HG02970 (cell line): ENCODE results near the gene ZC2HC1C.
A peak's percentile ranks its signal among the peaks of the same experiment; 100 is the strongest.
"Not testable (repeated sequence)": the region's sequence is repeated elsewhere in the genome, so short reads cannot be mapped to it uniquely, and the experiment has no call there.

Experiments
- ATAC-seq: cut with Tn5 transposase; IDR thresholded peaks from one replicate; pipeline ENCODE4 v1.9.1; 2021; ENCODE audit warnings: mild to moderate bottlenecking, moderate library complexity, moderate number of reproducible peaks; ENCODE audit not compliant: unreplicated experiment, low FRiP score

ZC2HC1C gene

GRCh38 chr14:75053396-75054291 is 15.8 kb upstream of the ZC2HC1C start:
- ATAC-seq, result no peak

GRCh38 chr14:75054421-75054820 is 15.0 kb upstream of the ZC2HC1C start:
- ATAC-seq, result no peak

GRCh38 chr14:75059642-75060041 is 9.8 kb upstream of the ZC2HC1C start:
- no peak for ATAC-seq

- ATAC-seq, result no peak
These were observed 9.0 kb upstream of the ZC2HC1C start for GRCh38 chr14:75060420-75060819.

- ATAC-seq, result no peak
These were observed 6.4 kb upstream of the ZC2HC1C start for GRCh38 chr14:75063013-75063412.

GRCh38 chr14:75063491-75064204 is 5.8 kb upstream of the ZC2HC1C start, which contains the start of gene ACYP1:
TSS of gene ACYP1 (minus strand) at chr14:75064024. CDS start at chr14:75063553, 471 bp downstream.
- ATAC-seq, result peak; percentile 83

- ATAC-seq, result no peak
These were observed 5.3 kb upstream of the ZC2HC1C start for GRCh38 chr14:75064205-75064567.

GRCh38 chr14:75066691-75067090 is 2.8 kb upstream of the ZC2HC1C start:
- no peak for ATAC-seq

- ATAC-seq, result no peak
These were observed 2.2 kb upstream of the ZC2HC1C start for GRCh38 chr14:75067212-75067611.

GRCh38 chr14:75067765-75068164 is 1.7 kb upstream of the ZC2HC1C start:
- ATAC-seq, result not testable (repeated sequence)

- no peak for ATAC-seq
These were observed 934 bp upstream of the ZC2HC1C start for GRCh38 chr14:75068294-75069120.

- ATAC-seq, result no peak
These were observed 337 bp downstream of the ZC2HC1C start for GRCh38 chr14:75069811-75070145.

- ATAC-seq, result no peak
These were observed 942 bp downstream of the ZC2HC1C start for GRCh38 chr14:75070383-75070782.

- no peak for ATAC-seq
These were observed 8.4 kb downstream of the ZC2HC1C start for GRCh38 chr14:75077794-75078193.

GRCh38 chr14:75079521-75079920 is 10.1 kb downstream of the ZC2HC1C start:
- ATAC-seq, result no peak

GRCh38 chr14:75081660-75082229 is 12.3 kb downstream of the ZC2HC1C start:
- ATAC-seq, result no peak

GRCh38 chr14:75083271-75083670 is 13.8 kb downstream of the ZC2HC1C start:
- ATAC-seq, result no peak

- no peak for ATAC-seq
These were observed 15.1 kb downstream of the ZC2HC1C start for GRCh38 chr14:75084513-75084912.

- ATAC-seq, result no peak
These were observed 18.7 kb downstream of the ZC2HC1C start for GRCh38 chr14:75088153-75088552.

GRCh38 chr14:75088566-75089373 is 19.3 kb downstream of the ZC2HC1C start:
- ATAC-seq, result no peak
